HCT116 (cell line): ENCODE results near the gene TMEM234. TPM values are rescaled to one million over a fixed set of nuclear protein-coding genes. Genes with fewer than 3 reads are reported as not detected.

Experiments
- ATAC-seq: fragments of 200-7000 bp; cut with Tn5 transposase; 2 replicates; pipeline ENCODE4 v1.9.1; 2020; ENCODE audit warnings: mild to moderate bottlenecking, moderate library complexity
- BruUV-seq: library from RNA; stranded (reverse); fragments of 400-500 nt; replicated peaks from 2 replicates; lab custom pipeline; 2021; lab: Mats Ljungman, UMichigan
- CTCF ChIA-PET: fragments of 300-600 bp; sonication (Branson Sonifier 250); formaldehyde crosslinking; loops from one replicate; lab custom pipeline; 2021; ENCODE audit warnings: antibody characterized with exemption; lab: Charles Lee
- POLR2A ChIA-PET: fragments of 300-600, 350-600 bp; sonication (Branson Sonifier 250); formaldehyde crosslinking; loops from one replicate; lab custom pipeline; 2021; ENCODE audit warnings: antibody characterized with exemption; lab: Charles Lee
- RAD21 ChIA-PET, 2 experiments: fragments of 300-600 bp; sonication (Branson Sonifier 250); formaldehyde crosslinking; loops; one replicate each; lab custom pipeline; 2023; ENCODE audit warnings: low total read pairs in 2 of 2; ENCODE audit not compliant: uncharacterized antibody in 2 of 2, unreplicated experiment in 2 of 2, low non-redundant PET in 1 of 2; lab: Charles Lee
- DNase-seq: peaks from one replicate; pipeline ENCODE4 v3.0.0-alpha.2; 2010; ENCODE audit warnings: low read depth, low spot score
- H2AFZ ChIP-seq: fragments of 200-600 bp; shearing (Covaris generic), sonication (generic); 2 replicates; pipeline ENCODE4 v1.6.1; 2017; ENCODE audit warnings: low read depth, mixed run types, mixed read lengths, antibody characterized with exemption, low read length; ENCODE audit not compliant: poor library complexity, severe bottlenecking
- H3K27ac ChIP-seq: 2 replicates; pipeline ENCODE4 v1.5.1; 2012; ENCODE audit warnings: low read depth, low read length
- H3K27me3 ChIP-seq: fragments of 200-600 bp; sonication (generic); 2 replicates; pipeline ENCODE4 v1.6.1; 2016; ENCODE audit warnings: mixed run types, low read length, mixed read lengths; ENCODE audit not compliant: insufficient read depth
- H3K36me3 ChIP-seq, 2 experiments: fragments of 200-500 bp in 1 of 2; fragments of 200-600 bp in 1 of 2; sonication (Bioruptor generic) in 1 of 2; sonication (generic) in 1 of 2; 2 replicates each; pipeline versions ENCODE4 v1.5.1 to v1.6.1; 2014 to 2016; ENCODE audit warnings: low read length in 2 of 2, inconsistent platforms in 1 of 2, mixed read lengths in 1 of 2, mixed run types in 1 of 2; ENCODE audit not compliant: insufficient read depth in 2 of 2, control insufficient read depth in 1 of 2
- H3K4me1 ChIP-seq, 2 experiments: fragments of 200-600 bp in 1 of 2; sonication (generic) in 1 of 2; 2 replicates each; pipeline versions ENCODE4 v1.5.1 to v1.6.1; 2012 to 2017; ENCODE audit warnings: low read length in 2 of 2, inconsistent platforms in 1 of 2, mild to moderate bottlenecking in 1 of 2, mixed read lengths in 1 of 2, mixed run types in 1 of 2, moderate library complexity in 1 of 2; ENCODE audit not compliant: insufficient read depth in 2 of 2, control insufficient read depth in 1 of 2
- H3K4me2 ChIP-seq: fragments of 200-600 bp; sonication (generic); 2 replicates; pipeline ENCODE4 v1.6.1; 2017; ENCODE audit warnings: mixed run types, low read length, mixed read lengths
- H3K4me3 ChIP-seq, 2 experiments: fragments of 200-600 bp in 1 of 2; sonication (generic) in 1 of 2; replicated peaks in 1 of 2; 2 replicates each; pipeline ENCODE4 v1.5.1; 2011 to 2016; ENCODE audit warnings: low read length in 2 of 2, control low read depth in 1 of 2, low read depth in 1 of 2, mild to moderate bottlenecking in 1 of 2, mixed read lengths in 1 of 2, mixed run types in 1 of 2
- H3K79me2 ChIP-seq: fragments of 200-600 bp; sonication (generic); 2 replicates; pipeline ENCODE4 v1.6.1; 2017; ENCODE audit warnings: mild to moderate bottlenecking, mixed run types, low read length, moderate library complexity, mixed read lengths; ENCODE audit not compliant: insufficient read depth
- H3K9ac ChIP-seq: fragments of 200-600 bp; sonication (generic); 2 replicates; pipeline ENCODE4 v1.6.1; 2016; ENCODE audit warnings: low read length, mixed read lengths
- H3K9me2 ChIP-seq: fragments of 200-600 bp; sonication (generic), shearing (Covaris generic); 2 replicates; pipeline ENCODE4 v1.6.1; 2017; ENCODE audit warnings: mixed run types, mild to moderate bottlenecking, moderate library complexity; ENCODE audit not compliant: insufficient read depth
- H3K9me3 ChIP-seq, 2 experiments: fragments of 200-500 bp in 1 of 2; fragments of 200-600 bp in 1 of 2; sonication (Bioruptor generic) in 1 of 2; sonication (generic) in 1 of 2; 2 replicates each; pipeline ENCODE4 v1.6.1; 2014 to 2017; ENCODE audit warnings: low read length in 2 of 2, mixed read lengths in 2 of 2, inconsistent platforms in 1 of 2, low read depth in 1 of 2, mild to moderate bottlenecking in 1 of 2, mixed run types in 1 of 2, moderate library complexity in 1 of 2; ENCODE audit not compliant: control insufficient read depth in 1 of 2, insufficient read depth in 1 of 2
- H4K20me1 ChIP-seq: fragments of 200-600 bp; sonication (generic), shearing (Covaris generic); 2 replicates; pipeline ENCODE4 v1.6.1; 2017; ENCODE audit warnings: mixed run types, mild to moderate bottlenecking, moderate library complexity; ENCODE audit not compliant: insufficient read depth
- ATF3 ChIP-seq: IDR thresholded peaks from 2 replicates; pipeline ENCODE4 v1.6.1; 2012
- CBX3 ChIP-seq: IDR thresholded peaks from 2 replicates; pipeline ENCODE4 v1.6.1; 2012; ENCODE audit warnings: low read depth
- CEBPB ChIP-seq: IDR thresholded peaks from 2 replicates; pipeline ENCODE4 v1.6.1; 2012; ENCODE audit warnings: low read depth
- CTCF ChIP-seq, 3 experiments: fragments of 200-600 bp in 1 of 3; sonication (generic) in 1 of 3; IDR thresholded peaks in 2 of 3; conservative IDR thresholded peaks in 1 of 3; 2 replicates each; pipeline ENCODE4 v1.5.1; 2012 to 2017; ENCODE audit warnings: low read depth in 2 of 3, low read length in 2 of 3, antibody characterized with exemption in 1 of 3, borderline replicate concordance in 1 of 3, control low read depth in 1 of 3, mild to moderate bottlenecking in 1 of 3, mixed read lengths in 1 of 3, mixed run types in 1 of 3, moderate library complexity in 1 of 3; ENCODE audit not compliant: insufficient read depth in 1 of 3
- EGR1 ChIP-seq: IDR thresholded peaks from 2 replicates; pipeline ENCODE4 v1.6.1; 2012; ENCODE audit warnings: low read depth
- ELF1 ChIP-seq: IDR thresholded peaks from 2 replicates; pipeline ENCODE4 v1.6.1; 2012; ENCODE audit warnings: low read depth, borderline replicate concordance
- EZH2 ChIP-seq: fragments of 200-600 bp; sonication (generic); IDR thresholded peaks from 2 replicates; pipeline ENCODE4 v1.6.1; 2017; ENCODE audit warnings: antibody characterized with exemption, mixed run types
- EZH2phosphoT487 ChIP-seq: fragments of 200-600 bp; IDR thresholded peaks from 2 replicates; pipeline ENCODE4 v1.6.1; 2018; ENCODE audit warnings: antibody characterized with exemption, borderline replicate concordance
- FOSL1 ChIP-seq: IDR thresholded peaks from 2 replicates; pipeline ENCODE4 v1.6.1; 2012; ENCODE audit warnings: low read depth
- JUND ChIP-seq: IDR thresholded peaks from 2 replicates; pipeline ENCODE4 v1.6.1; 2012
- SIN3A ChIP-seq: IDR thresholded peaks from 2 replicates; pipeline ENCODE4 v1.6.1; 2012; ENCODE audit warnings: low read depth
- SP1 ChIP-seq: IDR thresholded peaks from 2 replicates; pipeline ENCODE4 v1.6.1; 2012; ENCODE audit warnings: low read depth
- SRF ChIP-seq: IDR thresholded peaks from 2 replicates; pipeline ENCODE4 v1.6.1; 2012; ENCODE audit warnings: low read depth
- TCF7L2 ChIP-seq: IDR thresholded peaks from 2 replicates; pipeline ENCODE4 v1.7.0; 2011; ENCODE audit warnings: borderline replicate concordance, inconsistent platforms; ENCODE audit not compliant: insufficient read depth, insufficient read length; ENCODE audit errors: extremely low read depth
- YY1 ChIP-seq: IDR thresholded peaks from 2 replicates; pipeline ENCODE4 v1.6.1; 2011; ENCODE audit warnings: low read length, low read depth, moderate library complexity, mild to moderate bottlenecking; ENCODE audit not compliant: insufficient replicate concordance; ENCODE audit errors: extremely low read depth
- ZFX ChIP-seq: fragments of 450-650 bp; IDR thresholded peaks from 2 replicates; pipeline ENCODE4 v1.6.1; 2017
- ZNF274 ChIP-seq: fragments of 200-500 bp; sonication (Bioruptor generic); IDR thresholded peaks from 2 replicates; pipeline ENCODE4 v1.6.1; 2014; ENCODE audit warnings: mild to moderate bottlenecking, low read depth, low read length, inconsistent platforms
- intact Hi-C: fragments of 100-400 bp; cut with micrococcal nuclease; formaldehyde crosslinking; loops from 2 replicates; pipeline ENCODE4 v1.10.0; 2022
- total RNA-seq: library from RNA; stranded (reverse); gene quantifications from one replicate; pipeline ENCODE4 v1.2.1, GENCODE V29; 2021; ENCODE audit not compliant: unreplicated experiment

The TMEM234 gene
- total RNA-seq, 1 experiment from 2014 or later: 12.3 TPM

GRCh38 chr1:32179193-32179442 is 43.0 kb downstream of the TMEM234 start:
- Histone ChIP-seq H3K9me3 (no peaks in the 10 kb centered on the region), H2AFZ (peak overlapping the region; percentile 72), H3K27ac (peak overlapping the region; percentile 69), H3K4me1 (peaks cover 15 to 32% of the 10 kb centered on the region in 2 experiments), H3K9me2 (no peaks in the 10 kb centered on the region), H3K27me3 (no peaks in the 10 kb centered on the region), H4K20me1 (peaks cover 4% of the 10 kb centered on the region; the same call in 1 of the 2 replicates), H3K36me3 (peaks cover 14 to 27% of the 10 kb centered on the region in 2 experiments), H3K79me2 (peaks cover 40% of the 10 kb centered on the region), H3K4me3 (peak overlapping the region; percentile 85 to 86), H3K9ac (peak overlapping the region; percentile 95), H3K4me2 (peak overlapping the region; percentile 95)
- TSS peak; percentile 99 for BruUV-seq
- ChIA-PET RAD21 (interaction anchor here in 1 of 2 experiments (0.6 kb wide), 1 partner anchor 64 kb away, joined by 6 read pairs; no protein-coding TSS in a partner anchor), POLR2A (interaction anchor here (1.0 to 1.5 kb wide), 4 partner anchors 25 to 157 kb away, joined by 3 to 6 read pairs (median 4); partner anchors contain the start of genes MARCKSL1 and TMEM39B), CTCF (no interaction called here)
- ATAC-seq (peak; percentile 34), DNase-seq (no peak)
- intact Hi-C loops: loop anchor here (5.0 kb wide), 1 partner anchor 67 kb away; no protein-coding TSS in a partner anchor
- TF ChIP-seq ELF1 (no peak), TCF7L2 (no peak)

GRCh38 chr1:32178380-32179192 is 43.6 kb downstream of the TMEM234 start:
- Histone ChIP-seq H3K27me3 (no peaks in the 10 kb centered on the region), H3K36me3 (peaks cover 11 to 24% of the 10 kb centered on the region in 2 experiments; a peak in 3 of 4 replicates), H3K9ac (peak overlapping the region; percentile 95), H2AFZ (peak overlapping the region; percentile 72), H3K4me3 (peak overlapping the region; percentile 85 to 86), H4K20me1 (no peaks in the 10 kb centered on the region), H3K79me2 (peaks cover 35% of the 10 kb centered on the region), H3K4me1 (peaks cover 15 to 32% of the 10 kb centered on the region in 2 experiments), H3K4me2 (peak overlapping the region; percentile 95), H3K27ac (peak overlapping the region; percentile 69), H3K9me3 (no peaks in the 10 kb centered on the region), H3K9me2 (no peaks in the 10 kb centered on the region)
- CTCF ChIA-PET: no interaction called here
- intact Hi-C loops: loop anchor here (5.0 kb wide), 1 partner anchor 66 kb away; no protein-coding TSS in a partner anchor
- POLR2A ChIA-PET: interaction anchor here (1.0 to 1.5 kb wide), 4 partner anchors 24 to 157 kb away, joined by 3 to 6 read pairs (median 4); partner anchors contain the start of genes MARCKSL1 and TMEM39B
- RAD21 ChIA-PET: interaction anchor here in 1 of 2 experiments (0.6 kb wide), 1 partner anchor 65 kb away, joined by 6 read pairs; no protein-coding TSS in a partner anchor
- ATAC-seq (no peak), DNase-seq (no peak)
- no TSS peak for BruUV-seq
- TF ChIP-seq ZFX (no peak), CEBPB (no peak), CBX3 (no peak), EGR1 (no peak), ZNF274 (no peak), CTCF (IDR thresholded peaks at IDR 0.05 in 2 of 3, conservative IDR thresholded peaks at IDR 0.05 in 1 of 3; ENCODE audit: borderline replicate concordance in 1 of 3, insufficient read depth in 1 of 3, low read depth in 2 of 3, low read length in 2 of 3) (no peak), EZH2 (no peak), FOSL1 (no peak), ELF1 (no peak), ATF3 (no peak), EZH2phosphoT487 (no peak), JUND (no peak), SP1 (no peak), SRF (no peak), SIN3A (no peak), TCF7L2 (no peak), YY1 (no peak)
